OCI-LY7 (cell line): ENCODE data around the gene TMEM132A. TPM values are rescaled to one million over a fixed set of nuclear protein-coding genes. Genes with fewer than 3 reads are reported as not detected.

Experiments used
- BruUV-seq: library from RNA; stranded (reverse); fragments of 400-500 nt; replicated peaks from 2 replicates; lab custom pipeline; 2021; lab: Mats Ljungman, UMichigan
- CTCF ChIA-PET: fragments of 300-600 bp; sonication (Branson Sonifier 250); formaldehyde crosslinking; loops from one replicate; lab custom pipeline; 2022; ENCODE audit warnings: antibody characterized with exemption; ENCODE audit not compliant: unreplicated experiment; lab: Charles Lee
- POLR2A ChIA-PET: fragments of 300-600 bp; sonication (Branson Sonifier 250); formaldehyde crosslinking; loops from one replicate; lab custom pipeline; 2022; ENCODE audit warnings: antibody characterized with exemption; lab: Charles Lee
- DNase-seq: peaks from one replicate; pipeline ENCODE4 v3.0.0-alpha.2; 2015; ENCODE audit warnings: low spot score
- H2AFZ ChIP-seq: fragments of 200-600 bp; sonication (generic), shearing (Covaris generic); 2 replicates; pipeline ENCODE4 v1.6.1; 2014; ENCODE audit warnings: mild to moderate bottlenecking, antibody characterized with exemption, low read length, moderate library complexity
- H3K27ac ChIP-seq: fragments of 200-600 bp; sonication (generic); 2 replicates; pipeline ENCODE4 v1.5.1; 2014; ENCODE audit warnings: mixed run types, low read depth, mild to moderate bottlenecking, moderate library complexity, low read length, inconsistent platforms; ENCODE audit not compliant: poor library complexity, severe bottlenecking
- H3K36me3 ChIP-seq: fragments of 200-600 bp; sonication (generic); 2 replicates; pipeline ENCODE4 v1.6.1; 2014; ENCODE audit warnings: mild to moderate bottlenecking, antibody characterized with exemption, low read length, moderate library complexity, mixed read lengths; ENCODE audit not compliant: insufficient read depth
- H3K4me1 ChIP-seq: fragments of 200-600 bp; sonication (generic); 2 replicates; pipeline ENCODE4 v1.5.1; 2014; ENCODE audit warnings: mild to moderate bottlenecking, low read length; ENCODE audit not compliant: insufficient read depth, poor library complexity, severe bottlenecking
- H3K4me2 ChIP-seq: fragments of 200-600 bp; sonication (generic); 2 replicates; pipeline ENCODE4 v1.6.1; 2014; ENCODE audit warnings: mild to moderate bottlenecking, low read length
- H3K4me3 ChIP-seq: fragments of 200-600 bp; sonication (generic); 2 replicates; pipeline ENCODE4 v1.5.1; 2014; ENCODE audit warnings: mild to moderate bottlenecking, low read depth, low read length; ENCODE audit not compliant: poor library complexity, severe bottlenecking
- H3K79me2 ChIP-seq: fragments of 200-600 bp; sonication (generic); 2 replicates; pipeline ENCODE4 v1.6.1; 2016; ENCODE audit warnings: low read depth, mild to moderate bottlenecking, low read length, moderate library complexity, mixed read lengths; ENCODE audit not compliant: insufficient read depth
- H3K9me2 ChIP-seq: fragments of 200-600 bp; sonication (generic); 2 replicates; pipeline ENCODE4 v1.6.1; 2016; ENCODE audit warnings: mild to moderate bottlenecking, low read length, mixed read lengths; ENCODE audit not compliant: insufficient read depth
- H3K9me3 ChIP-seq: fragments of 200-600 bp; sonication (generic); 2 replicates; pipeline ENCODE4 v1.6.1; 2014; ENCODE audit warnings: mild to moderate bottlenecking, mixed run types, low read length, mixed read lengths
- H4K20me1 ChIP-seq: fragments of 200-600 bp; sonication (generic); 2 replicates; pipeline ENCODE4 v1.6.1; 2014; ENCODE audit warnings: mild to moderate bottlenecking, antibody characterized with exemption, low read length, moderate library complexity, mixed read lengths; ENCODE audit not compliant: insufficient read depth
- CTCF ChIP-seq: fragments of 200-600 bp; sonication (generic); conservative IDR thresholded peaks from 2 replicates; pipeline ENCODE4 v1.5.1; 2014; ENCODE audit warnings: mild to moderate bottlenecking, antibody characterized with exemption, low read length, moderate library complexity, mixed read lengths
- EZH2phosphoT487 ChIP-seq: fragments of 200-600 bp; sonication (generic); IDR thresholded peaks from 2 replicates; pipeline ENCODE4 v1.6.1; 2018; ENCODE audit warnings: low read depth, borderline replicate concordance, mild to moderate bottlenecking, mixed run types, antibody characterized with exemption, low read length, moderate library complexity, mixed read lengths
- intact Hi-C: fragments of 100-400 bp; cut with micrococcal nuclease; formaldehyde crosslinking; loops from one replicate; pipeline ENCODE4 v1.10.0; 2022; ENCODE audit not compliant: unreplicated experiment
- total RNA-seq, 2 experiments: library from RNA; depleted of rRNA in 1 of 2; stranded (reverse); fragments of >200 nt in 1 of 2; shearing (Covaris generic) in 1 of 2; gene quantifications; 2 replicates each; pipeline ENCODE4 v1.2.3, GENCODE V29; 2014 to 2022

The TMEM132A gene
- total RNA-seq, 2 experiments from 2014 or later, result 5.5 to 8.9 TPM

GRCh38 chr11:60960405-60960804 is 36.1 kb downstream of the TMEM132A start:
- no peaks in the 10 kb centered on the region for H3K36me3 ChIP-seq
- ChIA-PET POLR2A (no interaction called here), CTCF (no interaction called here)
- no peaks in the 10 kb centered on the region for H3K9me2 ChIP-seq
- no peak overlapping the region for H3K4me2 ChIP-seq
- no peaks in the 10 kb centered on the region for H3K79me2 ChIP-seq
- no peaks in the 10 kb centered on the region for H4K20me1 ChIP-seq
- DNase-seq, result no peak
- intact Hi-C loops, result no loop called here
- H3K4me1 ChIP-seq, result no peaks in the 10 kb centered on the region
- no peak overlapping the region for H3K4me3 ChIP-seq
- H2AFZ ChIP-seq, result no peak overlapping the region
- no peak overlapping the region for H3K27ac ChIP-seq
- H3K9me3 ChIP-seq, result no peaks in the 10 kb centered on the region
- no peak for TF ChIP-seq EZH2phosphoT487
- no peak for TF ChIP-seq CTCF
- BruUV-seq, result no TSS peak

GRCh38 chr11:60964801-60965200 is 40.5 kb downstream of the TMEM132A start:
- CTCF ChIA-PET, result no interaction called here
- TF ChIP-seq CTCF (no peak), EZH2phosphoT487 (no peak)
- Histone ChIP-seq H3K4me3 (no peak overlapping the region), H4K20me1 (no peaks in the 10 kb centered on the region), H3K9me2 (no peaks in the 10 kb centered on the region), H3K79me2 (no peaks in the 10 kb centered on the region), H3K9me3 (0 out of 2 replicates have a peak, but pooled peaks cover 3% of the 10 kb centered on the region), H3K27ac (no peak overlapping the region), H2AFZ (no peak overlapping the region), H3K4me2 (no peak overlapping the region), H3K4me1 (no peaks in the 10 kb centered on the region), H3K36me3 (no peaks in the 10 kb centered on the region)
- no TSS peak for BruUV-seq
- DNase-seq, result no peak
- POLR2A ChIA-PET, result interaction anchor here (0.6 kb wide), 1 partner anchor 148 kb away, joined by 3 read pairs; no protein-coding TSS in a partner anchor
- intact Hi-C loops, result no loop called here

- intact Hi-C loops, result no loop called here
- no peak for DNase-seq
- Histone ChIP-seq H3K36me3 (no peaks in the 10 kb centered on the region), H3K9me2 (no peaks in the 10 kb centered on the region), H3K27ac (no peak overlapping the region), H4K20me1 (no peaks in the 10 kb centered on the region), H3K9me3 (0 out of 2 replicates have a peak, but pooled peaks cover 3% of the 10 kb centered on the region), H3K4me3 (no peak overlapping the region), H3K4me1 (no peaks in the 10 kb centered on the region), H3K79me2 (no peaks in the 10 kb centered on the region), H3K4me2 (no peak overlapping the region), H2AFZ (no peak overlapping the region)
- POLR2A ChIA-PET, result interaction anchor here (1.1 kb wide), 1 partner anchor 171 kb away, joined by 3 read pairs; no protein-coding TSS in a partner anchor
- CTCF ChIA-PET, result no interaction called here
- TF ChIP-seq CTCF (no peak), EZH2phosphoT487 (no peak)
- no TSS peak for BruUV-seq
Observed at GRCh38 chr11:60966890-60967289, 42.6 kb downstream of the TMEM132A start.
